IPS-15b (cell line): ENCODE data around the gene TFCP2.

Experiments
- H3K27me3 ChIP-seq: one replicate; pipeline ENCODE4 v1.6.1; 2013; ENCODE audit warnings: low read length; ENCODE audit not compliant: control insufficient read depth, insufficient read depth
- H3K36me3 ChIP-seq: one replicate; pipeline ENCODE4 v1.6.1; 2013; ENCODE audit warnings: low read length; ENCODE audit not compliant: control insufficient read depth, insufficient read depth
- H3K4me1 ChIP-seq: one replicate; pipeline ENCODE4 v1.6.1; 2013; ENCODE audit warnings: mild to moderate bottlenecking, low read length; ENCODE audit not compliant: control insufficient read depth, insufficient read depth
- H3K4me3 ChIP-seq: one replicate; pipeline ENCODE4 v1.5.1; 2013; ENCODE audit warnings: low read depth, low read length
- H3K9ac ChIP-seq: one replicate; pipeline ENCODE4 v1.6.1; 2013; ENCODE audit warnings: low read depth, mild to moderate bottlenecking, low read length
- H3K9me3 ChIP-seq: one replicate; pipeline ENCODE4 v1.6.1; 2013; ENCODE audit warnings: mild to moderate bottlenecking, low read length; ENCODE audit not compliant: control insufficient read depth, insufficient read depth

The TFCP2 gene

DNA sequence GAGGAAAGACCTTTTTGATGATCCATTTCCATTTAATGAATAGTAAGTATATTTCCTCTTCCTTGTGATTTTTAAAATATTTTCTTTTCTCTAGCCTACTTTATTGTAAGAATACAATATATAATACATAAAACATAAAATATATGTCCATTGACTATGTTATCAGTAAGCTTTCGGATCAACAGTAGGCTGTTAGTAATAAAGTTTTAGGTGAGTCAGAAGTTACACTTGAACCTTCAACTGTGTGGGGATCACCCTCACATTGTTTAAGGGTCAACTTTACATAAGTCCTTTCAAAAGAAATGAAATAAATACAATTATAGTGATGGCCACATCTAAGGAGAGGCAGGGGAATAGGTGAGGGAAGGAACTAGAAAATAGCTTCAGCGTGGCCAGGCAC, 5.0 kb upstream of the TFCP2 start:
- Histone ChIP-seq H3K9ac (no peak overlapping the region), H3K36me3 (no peaks in the 10 kb centered on the region), H3K4me1 (no peaks in the 10 kb centered on the region), H3K9me3 (no peaks in the 10 kb centered on the region), H3K4me3 (no peak overlapping the region), H3K27me3 (no peaks in the 10 kb centered on the region)

- Histone ChIP-seq H3K27me3 (no peaks in the 10 kb centered on the region), H3K9ac (no peak overlapping the region), H3K4me1 (no peaks in the 10 kb centered on the region), H3K4me3 (no peak overlapping the region), H3K9me3 (no peaks in the 10 kb centered on the region), H3K36me3 (no peaks in the 10 kb centered on the region)
Measured at GRCh38 chr12:51174501-51174900, 1.6 kb upstream of the TFCP2 start.

- H3K9ac ChIP-seq = peak overlapping the region; percentile 99
Measured at GRCh38 chr12:51171884-51172514, 936 bp downstream of the TFCP2 start.

DNA sequence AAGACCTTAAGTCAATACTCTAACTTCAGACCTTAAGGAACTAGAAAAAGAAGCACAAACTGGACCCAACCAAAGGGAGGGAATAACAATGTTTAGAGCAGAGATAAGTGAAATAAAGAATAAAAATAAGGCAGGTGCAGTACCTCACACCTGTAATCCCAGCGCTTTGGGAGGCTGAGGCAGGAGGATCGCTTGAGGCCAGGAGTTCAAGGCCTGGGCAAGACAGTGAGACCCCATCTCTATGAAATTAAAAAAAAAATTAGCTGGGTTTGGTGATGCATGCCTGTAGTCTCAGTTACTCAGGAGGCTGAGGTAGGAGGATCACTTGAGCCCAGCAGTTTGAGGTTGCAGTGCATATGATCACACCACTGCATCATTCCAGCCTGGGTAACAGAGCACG, 9.1 kb downstream of the TFCP2 start:
- no peaks in the 10 kb centered on the region for H3K4me1 ChIP-seq
- no peak overlapping the region for H3K9ac ChIP-seq
- H3K27me3 ChIP-seq = no peaks in the 10 kb centered on the region
- no peak overlapping the region for H3K4me3 ChIP-seq
- H3K9me3 ChIP-seq = no peaks in the 10 kb centered on the region
- no peaks in the 10 kb centered on the region for H3K36me3 ChIP-seq

More at GRCh38 chr12:51171884-51172514, 936 bp downstream of the TFCP2 start:
- Histone ChIP-seq H3K27me3 (no peaks in the 10 kb centered on the region), H3K36me3 (no peaks in the 10 kb centered on the region), H3K4me3 (peak overlapping the region; percentile 97), H3K4me1 (no peaks in the 10 kb centered on the region), H3K9me3 (no peaks in the 10 kb centered on the region)

- no peak overlapping the region for H3K9ac ChIP-seq
- no peaks in the 10 kb centered on the region for H3K36me3 ChIP-seq
- no peaks in the 10 kb centered on the region for H3K4me1 ChIP-seq
- no peak overlapping the region for H3K4me3 ChIP-seq
- H3K27me3 ChIP-seq = no peaks in the 10 kb centered on the region
- no peaks in the 10 kb centered on the region for H3K9me3 ChIP-seq
Measured at GRCh38 chr12:51162217-51162616, 10.7 kb downstream of the TFCP2 start.

DNA sequence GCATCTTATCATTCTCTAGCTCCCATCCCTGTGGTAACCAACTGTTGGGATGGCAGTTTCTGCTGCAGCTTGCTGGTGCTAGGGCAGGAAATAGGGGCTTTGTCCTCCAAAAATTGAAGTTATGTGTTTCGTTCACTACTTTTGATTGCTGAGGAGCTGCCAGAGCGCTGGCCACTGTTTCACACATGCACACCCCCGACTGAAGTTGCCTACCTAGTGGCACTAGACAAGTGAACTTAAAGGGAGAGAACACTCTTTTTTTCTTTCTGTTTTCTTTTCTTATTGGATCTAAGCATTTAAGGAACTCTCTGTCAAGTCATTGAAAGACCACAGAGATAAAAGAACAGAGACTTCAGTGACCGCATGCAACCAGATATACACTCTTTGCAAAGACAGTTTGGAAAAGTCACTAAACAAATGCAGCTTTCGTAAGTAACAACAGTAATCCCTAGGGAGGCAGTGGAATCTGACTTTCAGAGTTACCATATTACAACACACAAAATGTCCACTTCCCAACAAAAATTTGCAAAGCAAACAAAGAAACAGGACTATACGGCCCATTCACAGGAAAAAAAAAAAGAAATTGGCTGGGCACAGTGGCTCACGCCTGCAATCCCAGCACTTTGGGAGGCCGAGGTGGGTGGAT, 12.0 kb downstream of the TFCP2 start:
- H3K36me3 ChIP-seq = no peaks in the 10 kb centered on the region
- H3K27me3 ChIP-seq = no peaks in the 10 kb centered on the region
- H3K9ac ChIP-seq = no peak overlapping the region

GRCh38 chr12:51156245-51156765, 16.6 kb downstream of the TFCP2 start:
- Histone ChIP-seq H3K36me3 (no peaks in the 10 kb centered on the region), H3K9me3 (no peaks in the 10 kb centered on the region), H3K27me3 (no peaks in the 10 kb centered on the region), H3K4me1 (no peaks in the 10 kb centered on the region), H3K9ac (no peak overlapping the region), H3K4me3 (no peak overlapping the region)

More for the DNA sequence above, 12.0 kb downstream of the TFCP2 start:
- H3K4me1 ChIP-seq = no peaks in the 10 kb centered on the region
- H3K4me3 ChIP-seq = no peak overlapping the region
- no peaks in the 10 kb centered on the region for H3K9me3 ChIP-seq

DNA sequence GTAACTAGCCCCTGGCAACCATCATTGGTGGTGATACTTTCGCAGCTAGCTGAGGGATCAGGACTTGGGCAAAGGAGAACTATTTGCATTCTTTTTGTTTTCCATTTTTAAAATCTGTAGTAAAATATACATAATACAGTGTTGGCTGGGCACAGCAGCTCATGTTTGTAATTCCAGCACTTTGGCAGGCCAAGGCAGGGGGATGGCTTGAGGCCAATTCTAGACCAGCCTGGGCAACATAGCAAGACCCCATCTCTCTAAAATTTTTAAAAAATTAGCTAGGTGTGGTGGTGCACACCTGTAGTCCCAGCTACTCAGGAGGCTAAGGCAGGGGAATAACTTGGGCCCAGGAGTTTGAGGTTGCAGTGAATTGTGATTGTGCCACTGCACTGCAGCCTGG, 20.0 kb downstream of the TFCP2 start:
- H3K27me3 ChIP-seq = no peaks in the 10 kb centered on the region
- H3K4me1 ChIP-seq = no peaks in the 10 kb centered on the region
- H3K9ac ChIP-seq = no peak overlapping the region
- H3K9me3 ChIP-seq = no peaks in the 10 kb centered on the region
- H3K36me3 ChIP-seq = no peaks in the 10 kb centered on the region
- H3K4me3 ChIP-seq = no peak overlapping the region

- no peak overlapping the region for H3K9ac ChIP-seq
- no peaks in the 10 kb centered on the region for H3K4me1 ChIP-seq
- H3K4me3 ChIP-seq = no peak overlapping the region
- no peaks in the 10 kb centered on the region for H3K36me3 ChIP-seq
- H3K27me3 ChIP-seq = no peaks in the 10 kb centered on the region
- no peaks in the 10 kb centered on the region for H3K9me3 ChIP-seq
Measured at GRCh38 chr12:51150777-51151176, 22.2 kb downstream of the TFCP2 start.

DNA sequence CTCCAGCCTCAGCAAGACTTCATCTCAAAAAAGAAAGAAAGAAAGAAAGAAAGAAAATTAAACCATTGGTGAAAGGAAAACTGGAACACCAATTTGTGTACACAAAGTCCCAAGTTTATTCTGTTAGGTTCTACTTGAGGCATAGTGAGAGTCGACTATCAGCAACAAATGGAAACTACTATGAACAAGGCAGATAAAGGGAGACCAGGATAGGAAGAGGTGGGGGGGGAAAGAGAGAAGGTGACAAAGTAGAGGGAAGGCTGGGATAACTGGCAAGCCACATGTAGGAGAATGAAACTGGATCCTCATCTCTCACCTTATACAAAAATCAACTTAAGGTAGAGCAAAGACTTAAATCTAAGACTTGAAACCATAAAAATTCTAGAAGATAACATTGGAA, 25.6 kb downstream of the TFCP2 start:
- no peaks in the 10 kb centered on the region for H3K9me3 ChIP-seq
- no peaks in the 10 kb centered on the region for H3K27me3 ChIP-seq
- no peaks in the 10 kb centered on the region for H3K36me3 ChIP-seq
- no peak overlapping the region for H3K9ac ChIP-seq
- no peaks in the 10 kb centered on the region for H3K4me1 ChIP-seq
- no peak overlapping the region for H3K4me3 ChIP-seq

DNA sequence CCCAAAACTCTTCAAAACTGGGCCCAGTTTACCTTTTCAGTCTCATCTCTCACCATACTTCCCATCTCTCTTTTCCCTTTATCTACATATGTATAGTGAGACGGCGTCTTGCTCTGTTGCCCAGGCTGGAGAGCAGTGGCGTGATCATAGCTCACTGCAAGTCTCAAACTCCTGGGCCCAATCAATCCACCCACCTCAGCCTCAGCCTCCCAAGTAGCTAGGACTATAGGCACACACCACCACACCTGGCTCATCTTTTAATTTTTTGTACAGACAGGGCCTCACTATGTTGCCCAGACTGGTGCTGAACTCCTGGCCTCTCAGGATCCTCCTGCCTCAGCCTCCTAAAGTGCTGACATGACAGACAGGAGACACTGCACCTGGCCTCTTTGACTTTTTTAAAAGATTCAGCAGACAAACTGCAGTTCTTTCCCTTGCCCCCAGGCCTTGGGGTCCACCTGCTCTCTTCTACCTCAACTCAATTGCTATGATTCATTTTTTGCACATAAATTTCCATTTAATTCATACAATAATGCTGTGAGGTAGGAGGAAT, 33.6 kb downstream of the TFCP2 start:
- Histone ChIP-seq H3K9me3 (no peaks in the 10 kb centered on the region), H3K9ac (no peak overlapping the region), H3K27me3 (no peaks in the 10 kb centered on the region), H3K4me1 (no peaks in the 10 kb centered on the region), H3K36me3 (no peaks in the 10 kb centered on the region), H3K4me3 (no peak overlapping the region)

DNA sequence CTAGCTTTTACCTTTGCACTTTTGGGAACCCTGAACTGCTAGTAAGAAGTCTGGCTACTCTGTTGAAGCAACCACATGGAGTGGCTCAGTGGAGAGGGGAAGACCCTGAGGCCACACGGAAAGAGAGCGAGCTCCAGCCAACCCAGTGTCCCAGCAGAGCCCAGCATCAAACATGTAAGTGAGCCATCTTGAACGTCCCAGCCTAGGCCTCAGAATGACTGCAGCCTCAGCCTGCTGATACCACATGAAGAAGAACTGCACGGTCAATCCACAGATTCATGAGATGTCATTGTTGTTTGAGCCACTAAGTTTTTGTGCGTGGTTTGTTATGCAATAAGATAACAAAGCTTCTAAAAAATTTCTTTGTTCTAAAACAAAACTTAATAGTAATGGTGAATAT, 40.2 kb downstream of the TFCP2 start:
- H3K9ac ChIP-seq = no peak overlapping the region

More for the DNA sequence above, 40.2 kb downstream of the TFCP2 start:
- Histone ChIP-seq H3K4me1 (no peaks in the 10 kb centered on the region), H3K36me3 (no peaks in the 10 kb centered on the region), H3K9me3 (no peaks in the 10 kb centered on the region), H3K4me3 (no peak overlapping the region), H3K27me3 (no peaks in the 10 kb centered on the region)
